Measurements from ENCODE around the gene CACNA1C.

CACNA1C gene

GRCh38 chr12:2173971-2174370 lies 121.2 kb downstream of the CACNA1C start:
- DNase-seq = no peak

GRCh38 chr12:2177003-2177402 lies 124.2 kb downstream of the CACNA1C start:
- DNase-seq = no peak

- no peak for DNase-seq
Measured at GRCh38 chr12:2177751-2178150, 125.0 kb downstream of the CACNA1C start.

- DNase-seq = no peak
Measured at GRCh38 chr12:2179058-2179457, 126.3 kb downstream of the CACNA1C start.

GRCh38 chr12:2179953-2180736 lies 127.4 kb downstream of the CACNA1C start:
- no peak for DNase-seq

- no peak for DNase-seq
Measured at GRCh38 chr12:2180737-2181082, 127.9 kb downstream of the CACNA1C start.

GRCh38 chr12:2183556-2184541 lies 131.1 kb downstream of the CACNA1C start:
- DNase-seq = no peak

GRCh38 chr12:2185751-2186341 lies 133.1 kb downstream of the CACNA1C start:
- DNase-seq = no peak

- no peak for DNase-seq
Measured at GRCh38 chr12:2187195-2187945, 134.6 kb downstream of the CACNA1C start.

GRCh38 chr12:2190085-2190484 lies 137.3 kb downstream of the CACNA1C start:
- no peak for DNase-seq

- DNase-seq = no peak
Measured at GRCh38 chr12:2190896-2191533, 138.2 kb downstream of the CACNA1C start.

- no peak for DNase-seq
Measured at GRCh38 chr12:2191534-2192153, 138.9 kb downstream of the CACNA1C start.

- DNase-seq = no peak
Measured at GRCh38 chr12:2192231-2192630, 139.4 kb downstream of the CACNA1C start.

GRCh38 chr12:2194060-2194459 lies 141.3 kb downstream of the CACNA1C start:
- DNase-seq = no peak

- DNase-seq = no peak
Measured at GRCh38 chr12:2194571-2194970, 141.8 kb downstream of the CACNA1C start.

GRCh38 chr12:2195085-2195484 lies 142.3 kb downstream of the CACNA1C start:
- DNase-seq = no peak

- DNase-seq = no peak
Measured at GRCh38 chr12:2198005-2198501, 145.3 kb downstream of the CACNA1C start.

- no peak for DNase-seq
Measured at GRCh38 chr12:2198542-2198941, 145.8 kb downstream of the CACNA1C start.

- DNase-seq = no peak
Measured at GRCh38 chr12:2205996-2206395, 153.2 kb downstream of the CACNA1C start.

GRCh38 chr12:2208837-2209635 lies 156.2 kb downstream of the CACNA1C start:
- DNase-seq = no peak

- no peak for DNase-seq
Measured at GRCh38 chr12:2211119-2211518, 158.3 kb downstream of the CACNA1C start.

All from stimulated activated CD4-positive, alpha-beta T cell treated with anti-CD3 and anti-CD28 coated beads, Interleukin-15, amount 100 ng/mL, for 24 hours (primary cell).